HepG2 (cell line): Measurements from ENCODE around the gene NNMT. TPM values are rescaled to one million over a fixed set of nuclear protein-coding genes. Genes with fewer than 3 reads are reported as not detected.

Experiments
- ATAC-seq: fragments of 200-7000 bp; cut with Tn5 transposase; 3 replicates; pipeline ENCODE4 v1.9.1; 2020; ENCODE audit warnings: mild to moderate bottlenecking, moderate library complexity
- BruUV-seq: library from RNA; stranded (reverse); fragments of 400-500 nt; replicated peaks from 2 replicates; lab custom pipeline; 2021; lab: Mats Ljungman, UMichigan
- CTCF ChIA-PET: fragments of 300-600 bp; formaldehyde crosslinking; extraction: SDS; loops from one replicate; lab custom pipeline; 2021; ENCODE audit warnings: low total read pairs, inconsistent platforms, low intra/inter-chr PET ratio; lab: Yijun Ruan, JAX
- POLR2A ChIA-PET: fragments of 350-600 bp; sonication (Branson Sonifier 250); formaldehyde crosslinking; loops from one replicate; lab custom pipeline; 2020; ENCODE audit warnings: antibody characterized with exemption, inconsistent platforms; lab: Yijun Ruan, JAX
- DNase-seq: peaks from one replicate; pipeline ENCODE4 v3.0.0-alpha.2; 2015; ENCODE audit warnings: low spot score
- FAIRE-seq: peaks from 3 replicates; lab custom pipeline; 2011; peaks lifted over from hg19 to GRCh38; lab: Jason Lieb, UNC
- H2AFZ ChIP-seq: one replicate; pipeline ENCODE4 v1.6.1; 2011; ENCODE audit warnings: low read length, inconsistent platforms
- H3K27ac ChIP-seq: fragments of 300-600 bp; 3 replicates; pipeline ENCODE4 v1.8.0; 2011; ENCODE audit warnings: mixed run types, mild to moderate bottlenecking, mixed read lengths, low read length, inconsistent platforms; ENCODE audit not compliant: insufficient read depth; ENCODE audit errors: extremely low read length
- H3K27me3 ChIP-seq, 2 experiments: fragments of 200-600 bp in 1 of 2; 2 replicates in 1 of 2; 3 replicates in 1 of 2; pipeline versions ENCODE4 v1.6.0 to v1.8.0; 2011; ENCODE audit warnings: low read length in 2 of 2, mild to moderate bottlenecking in 2 of 2, moderate library complexity in 2 of 2, inconsistent platforms in 1 of 2; ENCODE audit not compliant: insufficient read depth in 2 of 2, control insufficient read depth in 1 of 2
- H3K36me3 ChIP-seq, 2 experiments: fragments of 200-600 bp in 1 of 2; replicated peaks in 1 of 2; 2 replicates in 1 of 2; 3 replicates in 1 of 2; pipeline versions ENCODE4 v1.5.1 to v1.8.0; 2011; ENCODE audit warnings: low read length in 2 of 2, inconsistent platforms in 1 of 2; ENCODE audit not compliant: insufficient read depth in 2 of 2, control insufficient read depth in 1 of 2
- H3K4me1 ChIP-seq: 2 replicates; pipeline ENCODE4 v1.5.1; 2012; ENCODE audit warnings: low read length, inconsistent platforms; ENCODE audit not compliant: insufficient read depth
- H3K4me2 ChIP-seq: 2 replicates; pipeline ENCODE4 v1.6.0; 2011; ENCODE audit warnings: low read depth, low read length, inconsistent platforms
- H3K4me3 ChIP-seq, 3 experiments: fragments of 200-600 bp in 1 of 3; sonication (generic), shearing (Covaris generic) in 1 of 3; replicated peaks in 1 of 3; 2 replicates each; pipeline ENCODE4 v1.5.1; 2011 to 2016; ENCODE audit warnings: low read length in 3 of 3, inconsistent platforms in 2 of 3, low read depth in 2 of 3, mild to moderate bottlenecking in 2 of 3, control low read depth in 1 of 3, mixed read lengths in 1 of 3; ENCODE audit not compliant: insufficient read depth in 1 of 3
- H3K79me2 ChIP-seq: one replicate; pipeline ENCODE4 v1.6.1; 2011; ENCODE audit warnings: low read length, inconsistent platforms; ENCODE audit not compliant: insufficient read depth
- H3K9ac ChIP-seq: 2 replicates; pipeline ENCODE4 v1.6.0; 2011; ENCODE audit warnings: mild to moderate bottlenecking, low read depth, low read length, inconsistent platforms; ENCODE audit not compliant: insufficient read depth
- H3K9me3 ChIP-seq: 2 replicates; pipeline ENCODE4 v1.5.1; 2012; ENCODE audit warnings: mild to moderate bottlenecking, low read length
- H4K20me1 ChIP-seq: 2 replicates; pipeline ENCODE4 v1.6.0; 2011; ENCODE audit warnings: inconsistent platforms, mild to moderate bottlenecking, low read length, moderate library complexity; ENCODE audit not compliant: insufficient read depth
- BRF2 ChIP-seq: sonication (generic); formaldehyde crosslinking; IDR thresholded peaks from 2 replicates; pipeline ENCODE4 v1.8.1; 2022; ENCODE audit warnings: mild to moderate bottlenecking, missing genetic modification reagents
- FLYWCH1 ChIP-seq: sonication (generic); formaldehyde crosslinking; IDR thresholded peaks from 2 replicates; pipeline ENCODE4 v1.8.1; 2023; ENCODE audit warnings: mild to moderate bottlenecking, missing genetic modification reagents
- FOXA1 ChIP-seq, 2 experiments: fragments of 450-650 bp in 1 of 2; sonication (generic) in 1 of 2; formaldehyde crosslinking in 1 of 2; IDR thresholded peaks; 2 replicates each; pipeline versions ENCODE4 v1.4.0 to v1.6.1; 2016 to 2020; ENCODE audit warnings: missing genetic modification reagents in 1 of 2
- HOXA3 ChIP-seq: sonication (generic); formaldehyde crosslinking; IDR thresholded peaks from 2 replicates; pipeline ENCODE4 v1.5.0; 2020; ENCODE audit warnings: missing genetic modification reagents
- PHF8 ChIP-seq: sonication (generic); formaldehyde crosslinking; IDR thresholded peaks from 2 replicates; pipeline ENCODE4 v1.5.0; 2020; ENCODE audit warnings: missing genetic modification reagents
- RAD21 ChIP-seq: fragments of 450-650 bp; formaldehyde crosslinking; IDR thresholded peaks from 2 replicates; pipeline ENCODE4 v1.5.0; 2020; ENCODE audit warnings: mild to moderate bottlenecking
- RARG ChIP-seq: sonication (generic); formaldehyde crosslinking; IDR thresholded peaks from 2 replicates; pipeline ENCODE4 v1.4.0; 2020; ENCODE audit warnings: low read depth, mild to moderate bottlenecking, missing genetic modification reagents
- SMAD9 ChIP-seq: sonication (generic); formaldehyde crosslinking; IDR thresholded peaks from 2 replicates; pipeline ENCODE4 v1.5.1; 2020; ENCODE audit warnings: mild to moderate bottlenecking, missing genetic modification reagents
- ZHX1 ChIP-seq: sonication (generic); formaldehyde crosslinking; IDR thresholded peaks from 2 replicates; pipeline ENCODE4 v1.8.1; 2022; ENCODE audit warnings: low read depth, mild to moderate bottlenecking, missing genetic modification reagents
- ZMAT5 ChIP-seq: sonication (generic); formaldehyde crosslinking; IDR thresholded peaks from 2 replicates; pipeline ENCODE4 v1.5.0; 2020; ENCODE audit warnings: mild to moderate bottlenecking, low read depth, missing genetic modification reagents, borderline replicate concordance
- ZNF280D ChIP-seq: sonication (generic); formaldehyde crosslinking; IDR thresholded peaks from 2 replicates; pipeline ENCODE4 v1.5.1; 2020; ENCODE audit warnings: mild to moderate bottlenecking, missing genetic modification reagents
- ZNF335 ChIP-seq: sonication (generic); formaldehyde crosslinking; IDR thresholded peaks from 2 replicates; pipeline ENCODE4 v1.4.0; 2020; ENCODE audit warnings: missing genetic modification reagents
- ZNF670 ChIP-seq: sonication (generic); formaldehyde crosslinking; IDR thresholded peaks from 2 replicates; pipeline ENCODE4 v1.8.0; 2022; ENCODE audit warnings: mild to moderate bottlenecking, missing genetic modification reagents, borderline replicate concordance
- ZNF674 ChIP-seq: sonication (generic); formaldehyde crosslinking; IDR thresholded peaks from 2 replicates; pipeline ENCODE4 v1.5.0; 2020; ENCODE audit warnings: low read depth, mild to moderate bottlenecking, missing genetic modification reagents
- ZNF724P ChIP-seq: sonication (generic); formaldehyde crosslinking; IDR thresholded peaks from 2 replicates; pipeline ENCODE4 v1.8.0; 2022; ENCODE audit warnings: missing genetic modification reagents, borderline replicate concordance
- ZNF782 ChIP-seq: sonication (generic); formaldehyde crosslinking; IDR thresholded peaks from 2 replicates; pipeline ENCODE4 v1.4.0; 2020; ENCODE audit warnings: missing genetic modification reagents, mild to moderate bottlenecking, borderline replicate concordance
- WGBS: methylation state at CpG from one replicate; pipeline ENCODE4 v1.1.6; 2017; ENCODE audit warnings: low lambda C conversion rate; 5-methylcytosine and 5-hydroxymethylcytosine counted together
- in situ Hi-C: cut with HindIII; loops from 2 replicates; pipeline ENCODE4 v1.10.0; 2017; ENCODE audit warnings: low pct_unique_long_range_greater_than_20kb; ENCODE audit not compliant: extremely low pct_ligation_motif_present
- intact Hi-C: fragments of 100-400 bp; cut with micrococcal nuclease; formaldehyde crosslinking; loops from one replicate; pipeline ENCODE4 v1.10.0; 2022; ENCODE audit not compliant: unreplicated experiment
- polyA plus RNA-seq, 8 experiments: library from polyadenylated mRNA; depleted of rRNA in 3 of 8; stranded (reverse) in 7 of 8; unstranded in 1 of 8; fragments of >200 nt; fragmentation: Illumina TruSeq in 4 of 8; extraction: Trizol in 4 of 8; gene quantifications; 2 replicates each; pipeline versions ENCODE4 v1.2.1 to v1.2.3, GENCODE V29; 2011 to 2016; ENCODE audit warnings: low read depth in 4 of 8, missing spikeins in 1 of 8, mixed read lengths in 1 of 8; ENCODE audit not compliant: insufficient read depth in 1 of 8
- total RNA-seq, 5 experiments: library from RNA; depleted of rRNA; stranded (reverse); fragments of >200 nt; fragmentation: Illumina TruSeq; extraction: Trizol; gene quantifications; 2 replicates each; pipeline ENCODE4 v1.2.3, GENCODE V29; 2016; ENCODE audit warnings: low read depth in 1 of 5

The NNMT gene
- total and polyA plus RNA-seq, 2 of the 13 experiments (the other 11 are each of a cell fraction or from before 2014, with no cell fraction given) = 0.13 TPM; not detected in 1

GRCh38 chr11:114250993-114251814 is 45.0 kb upstream of the NNMT start:
- ATAC-seq = no peak

More at GRCh38 chr11:114250993-114251814, 45.0 kb upstream of the NNMT start:
- Histone ChIP-seq H3K4me2 (no peak overlapping the region), H3K27ac (no peak overlapping the region), H3K79me2 (no peaks in the 10 kb centered on the region), H2AFZ (no peak overlapping the region), H3K27me3 (peaks cover 0 to 4% of the 10 kb centered on the region in 2 experiments; a peak in 1 of 5 replicates), H3K9ac (no peak overlapping the region), H3K4me3 (no peak overlapping the region), H3K36me3 (no peaks in the 10 kb centered on the region), H3K9me3 (no peaks in the 10 kb centered on the region), H4K20me1 (no peaks in the 10 kb centered on the region), H3K4me1 (no peaks in the 10 kb centered on the region)
- FAIRE-seq = no peak
- TF ChIP-seq BRF2 (CRISPR knock-in tag) (no peak), ZNF280D (CRISPR knock-in tag) (no peak), SMAD9 (CRISPR knock-in tag) (no peak), ZNF782 (no peak), FLYWCH1 (CRISPR knock-in tag) (no peak), ZNF335 (CRISPR knock-in tag) (no peak), ZNF674 (CRISPR knock-in tag) (no peak), ZHX1 (no peak), RAD21 (CRISPR knock-in tag) (no peak), HOXA3 (CRISPR knock-in tag) (no peak), PHF8 (CRISPR knock-in tag) (no peak), ZNF670 (CRISPR knock-in tag) (no peak), RARG (no peak), ZMAT5 (no peak), ZNF724P (CRISPR knock-in tag) (no peak), FOXA1 (IDR thresholded peaks at IDR 0.05) (no peak), FOXA1 (CRISPR knock-in tag; IDR thresholded peaks at IDR 0.05) (no peak)
- ChIA-PET POLR2A (no interaction called here), CTCF (no interaction called here)
- no peak for DNase-seq
- intact Hi-C loops (no loop called here), in situ Hi-C loops (loop anchor here (25.0 kb wide), 1 partner anchor 439 kb away; no protein-coding TSS in a partner anchor)
- BruUV-seq = no TSS peak
- 49% methylated on average over 12 of the region's 14 CpGs for WGBS
